BJ (cell line): Measurements from ENCODE around the gene RBMS3. TPM values are rescaled to one million over a fixed set of nuclear protein-coding genes. Genes with fewer than 3 reads are reported as not detected.

Experiments
- CTCF ChIA-PET: fragments of 350-600 bp; formaldehyde crosslinking; extraction: SDS; loops from one replicate; lab custom pipeline; 2021; ENCODE audit warnings: antibody characterized with exemption, inconsistent platforms; lab: Yijun Ruan, JAX
- POLR2A ChIA-PET: fragments of 300-600 bp; sonication (Branson Sonifier 250); formaldehyde crosslinking; extraction: SDS; loops from one replicate; lab custom pipeline; 2021; ENCODE audit warnings: antibody characterized with exemption; lab: Charles Lee
- DNase-seq: peaks from one replicate; pipeline ENCODE4 v3.0.0-alpha.2; 2011; ENCODE audit warnings: low read depth
- H3K27me3 ChIP-seq: 2 replicates; pipeline ENCODE4 v1.6.0; 2011; ENCODE audit warnings: low read length; ENCODE audit not compliant: control insufficient read depth, insufficient read depth
- H3K36me3 ChIP-seq: 2 replicates; pipeline ENCODE4 v1.5.1; 2011; ENCODE audit warnings: low read length; ENCODE audit not compliant: control insufficient read depth, insufficient read depth
- H3K4me3 ChIP-seq: 2 replicates; pipeline ENCODE4 v1.5.1; 2011; ENCODE audit warnings: low read depth, mild to moderate bottlenecking, control low read depth, low read length
- polyA plus RNA-seq: library from polyadenylated mRNA; depleted of rRNA; stranded (reverse); fragments of >200 nt; gene quantifications from 2 replicates; pipeline ENCODE4 v1.2.3, GENCODE V29; 2011
- TF ChIP-seq, protein P1 (sequence below): IDR thresholded peaks from 2 replicates; pipeline ENCODE4 v1.5.1; 2011; ENCODE audit warnings: low read depth, mild to moderate bottlenecking, control low read depth, inconsistent platforms, low read length, moderate library complexity; ENCODE audit not compliant: insufficient read depth

Gene RBMS3
- polyA plus RNA-seq, 1 experiment = 14.5 TPM

DNA sequence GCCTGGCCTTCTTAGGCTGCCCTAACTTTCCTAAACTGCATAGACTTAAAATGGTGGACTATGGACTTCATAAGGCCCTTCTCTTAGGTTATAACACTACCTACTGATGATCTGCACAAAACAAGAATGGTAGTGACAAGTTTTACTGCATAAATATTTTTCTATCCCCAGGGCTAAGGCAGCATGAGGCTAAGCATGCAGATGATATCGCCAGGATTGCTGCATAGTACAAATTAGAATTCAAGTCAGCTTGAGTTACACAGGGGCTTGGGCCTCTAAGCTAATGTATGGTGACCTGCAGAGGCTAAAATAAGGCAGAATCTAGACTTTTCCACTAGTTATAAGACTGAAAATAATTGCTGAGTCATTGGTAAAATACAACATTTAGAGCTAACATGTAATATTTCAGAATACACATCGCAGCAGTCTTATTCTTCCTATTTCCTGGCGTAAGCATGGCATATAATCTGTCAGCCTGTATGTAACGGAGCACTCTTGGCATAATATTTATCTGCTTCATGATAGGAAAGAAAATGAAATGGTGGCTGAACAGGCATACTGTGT is 15.3 kb upstream of the RBMS3 start:
- TF ChIP-seq, protein P1, sequence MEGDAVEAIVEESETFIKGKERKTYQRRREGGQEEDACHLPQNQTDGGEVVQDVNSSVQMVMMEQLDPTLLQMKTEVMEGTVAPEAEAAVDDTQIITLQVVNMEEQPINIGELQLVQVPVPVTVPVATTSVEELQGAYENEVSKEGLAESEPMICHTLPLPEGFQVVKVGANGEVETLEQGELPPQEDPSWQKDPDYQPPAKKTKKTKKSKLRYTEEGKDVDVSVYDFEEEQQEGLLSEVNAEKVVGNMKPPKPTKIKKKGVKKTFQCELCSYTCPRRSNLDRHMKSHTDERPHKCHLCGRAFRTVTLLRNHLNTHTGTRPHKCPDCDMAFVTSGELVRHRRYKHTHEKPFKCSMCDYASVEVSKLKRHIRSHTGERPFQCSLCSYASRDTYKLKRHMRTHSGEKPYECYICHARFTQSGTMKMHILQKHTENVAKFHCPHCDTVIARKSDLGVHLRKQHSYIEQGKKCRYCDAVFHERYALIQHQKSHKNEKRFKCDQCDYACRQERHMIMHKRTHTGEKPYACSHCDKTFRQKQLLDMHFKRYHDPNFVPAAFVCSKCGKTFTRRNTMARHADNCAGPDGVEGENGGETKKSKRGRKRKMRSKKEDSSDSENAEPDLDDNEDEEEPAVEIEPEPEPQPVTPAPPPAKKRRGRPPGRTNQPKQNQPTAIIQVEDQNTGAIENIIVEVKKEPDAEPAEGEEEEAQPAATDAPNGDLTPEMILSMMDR = no peak
- no peak for DNase-seq
- Histone ChIP-seq H3K4me3 (no peak overlapping the region), H3K36me3 (no peaks in the 10 kb centered on the region), H3K27me3 (no peaks in the 10 kb centered on the region)
- CTCF ChIA-PET = no interaction called here
- POLR2A ChIA-PET = no interaction called here

DNA sequence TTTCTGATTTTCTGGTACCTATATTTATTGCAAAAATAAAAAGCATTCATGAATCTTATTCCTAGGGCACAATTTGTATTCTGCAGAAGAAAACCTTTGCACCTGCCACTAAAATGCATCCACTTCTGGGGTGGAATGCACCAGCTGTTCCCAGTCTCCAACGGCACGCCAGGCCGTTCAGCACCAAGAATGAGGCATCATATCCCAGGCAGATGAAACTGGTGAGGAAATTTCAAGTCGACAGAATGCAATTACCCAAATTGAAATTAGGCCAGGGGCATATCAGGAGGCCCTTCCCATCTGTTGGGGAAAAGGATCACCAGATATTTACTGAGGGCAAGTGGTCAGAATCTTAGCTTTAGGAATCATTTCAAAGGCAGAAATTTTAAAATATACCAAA is 13.6 kb upstream of the RBMS3 start:
- TF ChIP-seq, protein P1 = no peak
- no peaks in the 10 kb centered on the region for H3K27me3 ChIP-seq
- no peaks in the 10 kb centered on the region; the same call in 1 of the 2 replicates for H3K36me3 ChIP-seq
- no peak for DNase-seq
- ChIA-PET CTCF (no interaction called here), POLR2A (no interaction called here)
- no peak overlapping the region for H3K4me3 ChIP-seq

DNA sequence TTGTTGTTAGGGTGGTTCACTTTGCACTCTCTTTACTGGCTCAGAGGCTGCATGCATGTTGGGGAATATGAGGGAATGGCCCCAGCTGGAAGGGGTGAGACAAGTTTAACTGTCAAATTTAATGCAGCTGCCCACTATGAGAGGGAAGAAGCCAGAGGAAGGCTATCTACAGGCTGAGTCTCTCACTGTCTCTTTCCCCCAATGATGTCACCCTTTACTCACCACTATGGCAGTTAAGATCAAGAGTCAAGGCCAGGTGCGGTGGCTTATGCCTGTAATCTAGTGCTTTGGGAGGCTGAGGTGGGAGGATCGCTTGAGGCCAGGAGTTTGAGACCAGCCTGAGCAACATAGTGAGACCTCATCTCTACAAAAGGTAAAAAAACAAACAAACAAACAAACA is 12.2 kb upstream of the RBMS3 start:
- ChIA-PET CTCF (no interaction called here), POLR2A (no interaction called here)
- DNase-seq = no peak
- no peaks in the 10 kb centered on the region for H3K27me3 ChIP-seq
- H3K4me3 ChIP-seq = no peak overlapping the region
- TF ChIP-seq, protein P1 = no peak
- H3K36me3 ChIP-seq = no peaks in the 10 kb centered on the region; the same call in 1 of the 2 replicates

DNA sequence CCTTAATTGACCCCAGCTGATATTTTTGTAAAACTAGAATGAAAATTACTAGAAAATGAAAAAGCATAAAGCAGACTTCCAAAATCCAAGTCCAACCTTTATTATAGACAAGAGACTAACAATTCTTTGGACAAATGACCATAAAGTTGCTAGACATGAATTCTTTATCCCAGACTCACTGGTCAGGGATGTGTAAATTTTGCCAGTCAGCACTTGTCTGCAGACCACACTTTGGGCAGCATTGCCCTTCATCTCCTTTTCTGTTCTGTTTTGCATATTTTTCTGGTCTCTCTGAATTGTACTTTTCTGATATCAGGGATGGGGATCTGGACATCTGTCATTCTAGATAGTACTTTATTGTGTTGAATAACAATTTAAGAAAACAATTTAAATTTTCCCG is 10.1 kb upstream of the RBMS3 start:
- CTCF ChIA-PET = no interaction called here
- DNase-seq = no peak
- Histone ChIP-seq H3K27me3 (no peaks in the 10 kb centered on the region), H3K4me3 (no peak overlapping the region), H3K36me3 (no peaks in the 10 kb centered on the region; the same call in 1 of the 2 replicates)
- TF ChIP-seq, protein P1 = no peak
- POLR2A ChIA-PET = no interaction called here

DNA sequence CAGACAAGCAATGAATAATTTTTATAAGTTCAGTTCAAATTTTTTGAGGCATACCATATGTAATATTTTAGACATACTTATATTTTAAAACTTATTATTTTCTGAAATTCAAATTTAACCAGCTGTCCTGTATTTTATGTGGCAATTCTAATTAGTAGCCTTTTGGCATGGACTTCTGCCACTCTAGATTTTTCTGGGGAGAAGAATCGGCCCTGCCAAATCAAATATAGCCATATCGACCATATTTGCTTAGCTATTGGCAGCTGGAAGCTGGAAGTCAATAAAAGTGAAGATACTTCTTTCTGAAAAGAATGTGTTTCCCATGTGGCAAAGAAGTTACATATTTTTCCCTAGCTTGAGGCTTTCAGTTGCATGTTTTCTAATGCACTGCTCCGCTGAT is 9.4 kb upstream of the RBMS3 start:
- TF ChIP-seq, protein P1 = no peak
- ChIA-PET CTCF (no interaction called here), POLR2A (no interaction called here)

More for the DNA sequence above, 9.4 kb upstream of the RBMS3 start:
- no peaks in the 10 kb centered on the region; the same call in 1 of the 2 replicates for H3K36me3 ChIP-seq
- no peaks in the 10 kb centered on the region for H3K27me3 ChIP-seq
- no peak for DNase-seq
- no peak overlapping the region for H3K4me3 ChIP-seq
